Activated naive CD4-positive, alpha-beta T cell treated with anti-CD3 and anti-CD28 coated beads, Interleukin-2, amount 50 U/mL, for 72 hours (primary cell): Measurements from ENCODE around the gene VEGFA. TPM values are rescaled to one million over a fixed set of nuclear protein-coding genes. Genes with fewer than 3 reads are reported as not detected.

Source experiments
- ATAC-seq, 2 donors: fragments of 150-1000 bp; cut with Tn5 transposase; 2 replicates each; pipeline ENCODE4 v1.10.0; 2021; ENCODE audit warnings: mild to moderate bottlenecking in 2 of 2, moderate library complexity in 2 of 2
- DNase-seq, 2 donors: peaks; one replicate each; pipeline ENCODE4 v3.0.0; 2021 to 2022; ENCODE audit warnings: low spot score in 2 of 2
- H3K27ac Mint-ChIP-seq, 2 donors: one replicate each; pipeline ENCODE4 v1.8.0; 2022; ENCODE audit warnings: mild to moderate bottlenecking in 2 of 2, mixed read lengths in 2 of 2
- H3K36me3 Mint-ChIP-seq, 2 donors: one replicate each; pipeline ENCODE4 v1.8.0; 2022; ENCODE audit warnings: mixed read lengths in 2 of 2
- H3K9me3 Mint-ChIP-seq, 2 donors: one replicate each; pipeline ENCODE4 v1.8.0; 2022; ENCODE audit warnings: mixed read lengths in 2 of 2
- total RNA-seq, 2 donors: library from RNA; stranded (reverse); gene quantifications; one replicate each; pipeline ENCODE4 v1.2.3, GENCODE V29; 2022

Gene VEGFA
- total RNA-seq, 2 donors from 2014 or later = 24.1 to 79.2 TPM

DNA sequence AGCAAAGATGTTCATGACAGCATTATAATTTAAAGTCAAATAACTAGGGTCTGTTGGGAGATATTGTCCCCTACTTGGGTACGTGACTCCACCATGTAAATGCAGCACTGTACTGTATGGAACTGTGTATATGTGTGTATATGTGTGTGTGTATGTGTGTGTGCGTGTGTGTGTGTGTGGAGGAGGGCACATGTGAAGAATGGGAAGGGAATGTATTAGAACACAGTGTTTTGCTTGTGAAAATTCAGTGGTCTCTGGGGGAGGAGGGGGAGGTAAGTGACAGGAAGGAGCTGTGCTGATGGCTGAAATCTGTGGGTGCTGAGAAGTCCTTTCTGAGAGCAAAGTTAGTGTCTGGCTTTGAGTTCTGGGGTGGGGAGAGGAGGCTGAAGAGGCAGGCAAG lies 23.9 kb upstream of the VEGFA start:
- Mint-ChIP-seq H3K9me3 (no peaks in the 10 kb centered on the region), H3K36me3 (no peaks in the 10 kb centered on the region), H3K27ac (no peak overlapping the region)
- ATAC-seq (no peak), DNase-seq (no peak)

- Mint-ChIP-seq H3K36me3 (no peaks in the 10 kb centered on the region), H3K27ac (no peak overlapping the region), H3K9me3 (no peaks in the 10 kb centered on the region)
- ATAC-seq (no peak), DNase-seq (no peak)
Measured at GRCh38 chr6:43746613-43747102, 23.4 kb upstream of the VEGFA start.

DNA sequence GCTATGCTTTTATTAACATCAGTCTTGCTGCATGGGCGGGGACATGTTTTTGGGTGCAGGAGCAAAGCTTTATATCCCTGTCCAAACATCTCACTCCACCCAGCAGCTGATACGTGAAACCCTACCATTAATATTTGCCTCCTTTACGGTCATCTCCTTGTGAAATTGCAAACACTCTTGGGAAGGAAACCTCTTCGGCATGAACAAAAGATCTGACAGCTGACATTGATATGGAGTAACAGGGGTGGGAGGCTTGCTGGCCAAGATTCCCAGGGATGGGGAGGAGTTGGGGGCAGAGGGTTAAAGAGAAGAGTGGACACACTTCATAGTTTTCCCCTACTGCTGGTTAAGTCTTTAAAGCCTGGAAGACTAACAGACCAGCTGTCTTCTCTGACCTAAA lies 22.2 kb upstream of the VEGFA start:
- Mint-ChIP-seq H3K36me3 (no peaks in the 10 kb centered on the region), H3K9me3 (no peaks in the 10 kb centered on the region), H3K27ac (no peak overlapping the region)
- DNase-seq (no peak), ATAC-seq (no peak)

DNA sequence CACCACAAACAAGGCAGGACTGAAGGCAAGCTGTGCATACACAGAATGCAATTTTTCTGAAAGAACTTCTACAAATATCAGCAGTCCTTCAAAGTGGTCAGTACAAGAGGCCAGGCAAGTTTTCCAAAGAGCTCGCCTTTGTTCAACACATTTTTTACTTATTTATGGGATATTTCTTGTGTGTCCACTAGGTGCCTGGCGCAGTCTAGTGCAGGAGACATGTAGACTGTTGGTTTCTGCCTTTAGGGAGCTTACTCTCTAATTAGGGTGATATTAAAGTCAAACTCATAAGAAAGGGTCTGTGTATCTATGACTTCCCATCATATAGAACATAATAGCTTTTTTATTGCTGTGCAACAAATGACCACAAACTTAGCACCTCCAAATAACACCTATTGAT lies 21.2 kb upstream of the VEGFA start:
- DNase-seq (no peak), ATAC-seq (no peak)
- H3K27ac Mint-ChIP-seq = no peak overlapping the region
- H3K36me3 Mint-ChIP-seq = no peaks in the 10 kb centered on the region
- no peaks in the 10 kb centered on the region for H3K9me3 Mint-ChIP-seq

DNA sequence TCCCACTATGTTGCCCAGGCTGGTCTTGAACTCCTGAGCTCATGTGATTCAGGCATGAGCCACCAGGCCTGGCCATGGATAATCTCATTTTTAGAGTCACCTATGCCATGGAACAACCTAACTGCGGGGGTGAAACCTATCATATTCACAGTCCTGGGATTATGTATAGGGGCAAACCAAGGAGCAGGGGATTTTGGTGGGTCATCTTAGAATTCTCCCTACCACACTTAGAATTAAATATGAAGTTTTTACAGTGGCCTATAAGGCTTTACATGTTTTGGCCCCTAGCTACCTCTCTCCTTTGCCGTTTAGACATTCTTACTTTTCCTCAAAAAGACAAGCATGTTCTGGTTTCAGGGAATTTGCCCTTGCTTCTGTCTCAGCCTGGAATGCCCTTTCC lies 20.6 kb upstream of the VEGFA start:
- H3K36me3 Mint-ChIP-seq = no peaks in the 10 kb centered on the region
- DNase-seq = no peak
- H3K9me3 Mint-ChIP-seq = no peaks in the 10 kb centered on the region
- no peak for ATAC-seq
- no peak overlapping the region for H3K27ac Mint-ChIP-seq

- H3K9me3 Mint-ChIP-seq = no peaks in the 10 kb centered on the region
- DNase-seq = no peak
- ATAC-seq = no peak
- no peaks in the 10 kb centered on the region for H3K36me3 Mint-ChIP-seq
- no peak overlapping the region for H3K27ac Mint-ChIP-seq
Measured at GRCh38 chr6:43750622-43751021, 19.4 kb upstream of the VEGFA start.

- no peak for ATAC-seq
- Mint-ChIP-seq H3K9me3 (no peaks in the 10 kb centered on the region), H3K27ac (no peak overlapping the region), H3K36me3 (no peaks in the 10 kb centered on the region)
- DNase-seq = no peak
Measured at GRCh38 chr6:43753570-43754183, 16.3 kb upstream of the VEGFA start.

DNA sequence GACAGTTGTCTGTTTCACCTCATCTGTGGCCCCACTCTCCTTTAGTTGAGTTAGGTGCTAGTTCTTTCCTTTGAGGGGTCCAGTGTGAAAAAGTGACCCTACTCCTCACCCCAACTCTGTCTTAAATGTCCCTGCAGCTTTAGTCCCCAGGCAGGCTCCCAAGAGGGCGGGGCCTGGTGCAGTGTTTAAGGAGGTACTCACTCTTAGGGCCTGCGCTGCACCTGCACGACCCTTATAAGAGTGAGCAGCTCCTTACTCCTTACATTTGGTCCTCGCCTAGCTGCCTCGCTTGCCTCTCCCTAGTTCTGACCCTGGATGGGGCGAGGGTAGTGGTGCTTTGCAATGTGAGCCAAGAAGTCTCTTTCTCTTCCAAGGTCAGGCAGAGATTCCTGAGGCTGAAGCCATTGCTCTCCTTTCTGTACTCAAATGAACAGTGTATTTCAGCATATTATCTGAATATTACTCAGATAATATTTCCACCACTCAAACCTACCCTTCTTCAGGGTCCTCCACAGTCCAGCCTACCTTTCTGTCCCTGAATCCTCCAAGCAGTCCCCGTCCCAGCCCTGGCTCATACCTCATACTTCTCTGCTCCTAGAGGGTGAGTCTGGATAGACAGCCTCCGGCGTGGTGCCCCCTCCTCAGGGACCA lies 11.9 kb upstream of the VEGFA start:
- H3K27ac Mint-ChIP-seq = peak overlapping the region; percentile 12 to 66

DNA sequence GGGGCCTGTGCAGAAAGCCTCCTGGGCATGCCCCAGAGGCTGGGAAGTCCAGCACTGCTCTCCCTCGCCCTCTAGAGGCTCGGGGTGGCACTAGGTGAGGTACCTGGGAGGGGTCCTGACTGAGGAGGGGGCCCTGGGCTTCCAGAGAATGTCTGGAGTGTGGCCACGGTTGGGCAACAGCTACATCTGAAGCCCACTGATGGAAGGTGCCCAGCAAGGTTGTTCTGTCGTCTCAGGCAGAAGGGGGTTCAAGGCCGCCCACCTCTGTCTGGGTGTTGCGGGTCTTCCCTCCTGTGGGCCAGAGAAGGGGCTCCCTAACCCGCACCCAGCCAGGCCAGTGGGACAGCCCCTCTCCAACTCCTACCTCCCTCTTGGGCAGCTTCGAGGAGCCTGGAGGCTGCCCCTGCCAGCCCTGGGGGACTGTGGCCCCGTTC lies 11.4 kb upstream of the VEGFA start:
- DNase-seq (peak in 1 of 2 donors; percentile 50), ATAC-seq (peak; percentile 72 to 80)
- Mint-ChIP-seq H3K9me3 (no peaks in the 10 kb centered on the region), H3K36me3 (no peaks in the 10 kb centered on the region), H3K27ac (peak overlapping the region; percentile 12 to 66)

More for the DNA sequence above, 11.9 kb upstream of the VEGFA start:
- ATAC-seq (no peak), DNase-seq (no peak)
- Mint-ChIP-seq H3K9me3 (no peaks in the 10 kb centered on the region), H3K36me3 (no peaks in the 10 kb centered on the region)

- H3K27ac Mint-ChIP-seq = no peak overlapping the region
- ATAC-seq = no peak
- H3K9me3 Mint-ChIP-seq = no peaks in the 10 kb centered on the region
- H3K36me3 Mint-ChIP-seq = no peaks in the 10 kb centered on the region
- DNase-seq = no peak
Measured at GRCh38 chr6:43759136-43759906, 10.7 kb upstream of the VEGFA start.

DNA sequence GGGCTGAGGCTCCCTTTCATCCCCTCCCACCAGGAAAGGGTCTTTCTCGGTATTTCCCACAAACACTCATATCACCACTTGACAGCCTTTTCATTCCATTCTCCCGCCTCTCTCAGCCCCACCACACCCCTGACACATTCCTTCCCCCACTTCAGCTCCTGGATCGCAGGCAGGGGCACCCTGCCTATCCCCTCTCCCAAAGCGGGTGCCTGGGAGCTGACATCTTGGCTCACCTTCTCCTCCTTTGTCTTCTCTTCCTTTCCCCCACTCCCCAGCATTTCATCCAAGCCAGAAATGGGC lies 10.2 kb upstream of the VEGFA start:
- no peak overlapping the region for H3K27ac Mint-ChIP-seq
- no peaks in the 10 kb centered on the region for H3K36me3 Mint-ChIP-seq
- ATAC-seq = peak in 1 of 2 donors; percentile 32
- no peaks in the 10 kb centered on the region for H3K9me3 Mint-ChIP-seq
- DNase-seq = no peak

DNA sequence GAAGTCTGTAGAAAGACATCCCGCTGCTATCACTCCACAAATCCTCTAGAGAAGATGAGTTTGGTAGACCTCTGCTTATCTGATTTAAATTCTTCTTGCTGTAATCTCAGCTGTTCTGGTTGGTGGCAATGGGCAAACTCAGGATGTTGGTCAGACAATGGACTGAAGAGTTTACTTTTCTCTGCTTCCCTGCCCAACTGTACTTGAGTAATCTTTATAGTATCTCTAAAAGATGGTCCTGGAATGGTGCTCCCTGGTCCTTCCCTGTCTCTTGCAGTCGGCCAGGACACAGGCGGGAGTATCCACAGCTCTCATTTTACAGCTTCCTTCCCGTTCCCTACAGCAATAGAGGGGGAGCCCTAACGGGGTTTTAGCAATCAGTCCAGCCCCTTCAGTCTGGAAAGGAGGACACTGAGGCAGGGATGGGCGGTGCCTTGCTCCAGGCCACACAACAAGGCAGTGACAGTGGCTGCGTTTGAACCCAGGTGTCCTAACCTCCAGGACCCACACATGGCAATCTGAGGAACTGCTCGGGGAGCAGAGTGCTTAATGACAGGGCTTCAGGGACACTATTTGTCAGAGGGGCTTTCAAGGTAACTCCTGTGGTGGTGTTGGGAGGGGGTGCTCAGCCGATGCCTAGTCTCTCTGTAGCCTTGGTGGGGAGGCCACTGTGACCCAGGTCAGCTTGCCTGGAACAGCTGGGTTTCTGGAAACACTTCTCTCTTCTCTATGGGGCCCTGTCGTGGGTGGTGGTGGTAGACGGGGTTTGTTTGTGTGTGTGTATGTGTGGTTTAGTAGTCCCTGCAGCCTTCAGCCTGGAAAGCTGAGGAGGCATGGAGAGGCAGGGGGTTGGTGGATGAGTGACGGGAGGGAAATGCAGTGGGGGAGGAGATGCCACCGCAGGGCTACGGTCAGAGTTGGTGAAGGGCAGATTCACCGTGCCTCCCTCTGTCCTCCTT lies 9.5 kb upstream of the VEGFA start:
- ATAC-seq (no peak), DNase-seq (no peak)
- no peaks in the 10 kb centered on the region for H3K9me3 Mint-ChIP-seq
- no peak overlapping the region for H3K27ac Mint-ChIP-seq
- H3K36me3 Mint-ChIP-seq = no peaks in the 10 kb centered on the region

- DNase-seq (no peak), ATAC-seq (no peak)
- Mint-ChIP-seq H3K36me3 (no peaks in the 10 kb centered on the region), H3K9me3 (no peaks in the 10 kb centered on the region), H3K27ac (no peak overlapping the region)
Measured at GRCh38 chr6:43761666-43762409, 8.2 kb upstream of the VEGFA start.

- DNase-seq (no peak), ATAC-seq (no peak)
- Mint-ChIP-seq H3K36me3 (no peaks in the 10 kb centered on the region), H3K27ac (no peak overlapping the region), H3K9me3 (no peaks in the 10 kb centered on the region)
Measured at GRCh38 chr6:43762410-43762768, 7.6 kb upstream of the VEGFA start.

DNA sequence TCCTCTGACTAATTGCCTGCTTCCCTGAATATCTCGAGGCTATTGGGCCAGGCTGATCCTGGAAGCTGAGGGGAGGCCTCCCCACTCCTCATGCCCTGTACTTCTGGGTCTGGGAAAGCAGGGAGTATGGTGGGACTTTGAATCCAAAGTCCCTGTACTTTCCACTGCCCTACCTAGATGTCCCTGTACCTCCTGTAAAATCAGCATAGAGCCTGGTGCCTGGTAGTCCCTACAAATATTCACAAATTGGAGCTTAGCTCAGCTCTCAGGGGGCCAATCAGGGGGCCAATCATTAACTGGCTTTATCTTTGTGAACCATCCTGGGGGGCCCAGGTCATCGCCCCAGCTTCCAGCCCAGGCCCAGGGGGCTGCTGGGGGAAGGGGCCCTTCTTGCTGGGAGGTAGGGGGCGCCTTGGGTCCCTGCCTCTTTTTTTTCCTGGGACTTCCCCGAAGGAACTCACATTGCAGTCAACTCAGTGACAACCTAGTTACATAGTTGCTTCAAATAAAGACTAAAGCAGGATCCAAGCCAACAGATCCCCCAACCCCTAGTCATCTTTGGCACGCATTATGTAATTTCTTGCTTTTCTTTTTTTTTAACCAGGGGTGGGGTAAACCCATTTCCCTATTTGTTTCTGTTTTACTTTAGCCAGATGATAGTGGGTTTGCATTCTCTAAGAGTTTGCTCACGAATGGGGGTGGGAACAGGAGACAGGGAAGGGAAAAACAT lies 6.9 kb upstream of the VEGFA start:
- DNase-seq = no peak
- Mint-ChIP-seq H3K36me3 (no peaks in the 10 kb centered on the region), H3K9me3 (no peaks in the 10 kb centered on the region), H3K27ac (no peak overlapping the region)
- ATAC-seq = no peak
